ENCODE measurements around the gene NCKAP5. TPM values are rescaled to one million over a fixed set of nuclear protein-coding genes. Genes with fewer than 3 reads are reported as not detected.

Gene NCKAP5
- total and polyA plus RNA-seq, 9 of the 15 experiments (the other 6 are each of a cell fraction or from before 2014, with no cell fraction given): not detected

DNA sequence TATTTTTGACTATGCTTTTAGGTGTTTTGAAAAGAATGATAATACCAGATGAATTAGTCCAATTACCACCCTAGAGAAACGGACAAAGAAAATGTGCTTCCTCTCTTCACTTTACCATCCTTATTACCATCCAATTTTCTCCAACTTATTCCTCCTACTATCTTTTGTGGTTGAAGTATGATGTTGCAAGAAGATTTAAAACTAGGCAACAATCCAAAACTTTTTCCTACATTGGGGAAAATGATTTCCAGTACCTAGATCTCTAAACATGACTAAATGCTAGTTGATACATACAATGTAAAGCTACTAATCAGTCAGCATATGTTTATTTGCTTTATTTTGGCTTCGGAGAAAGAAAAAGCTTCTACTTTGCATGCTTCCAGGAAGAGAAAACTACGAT is 543.3 kb downstream of the NCKAP5 start (continued):
- TF ChIP-seq, protein P1, sequence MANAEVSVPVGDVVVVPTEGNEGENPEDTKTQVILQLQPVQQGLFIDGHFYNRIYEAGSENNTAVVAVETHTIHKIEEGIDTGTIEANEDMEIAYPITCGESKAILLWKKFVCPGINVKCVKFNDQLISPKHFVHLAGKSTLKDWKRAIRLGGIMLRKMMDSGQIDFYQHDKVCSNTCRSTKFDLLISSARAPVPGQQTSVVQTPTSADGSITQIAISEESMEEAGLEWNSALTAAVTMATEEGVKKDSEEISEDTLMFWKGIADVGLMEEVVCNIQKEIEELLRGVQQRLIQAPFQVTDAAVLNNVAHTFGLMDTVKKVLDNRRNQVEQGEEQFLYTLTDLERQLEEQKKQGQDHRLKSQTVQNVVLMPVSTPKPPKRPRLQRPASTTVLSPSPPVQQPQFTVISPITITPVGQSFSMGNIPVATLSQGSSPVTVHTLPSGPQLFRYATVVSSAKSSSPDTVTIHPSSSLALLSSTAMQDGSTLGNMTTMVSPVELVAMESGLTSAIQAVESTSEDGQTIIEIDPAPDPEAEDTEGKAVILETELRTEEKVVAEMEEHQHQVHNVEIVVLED (CRISPR knock-in tag; IDR thresholded peaks at IDR 0.05): no peak
- TF ChIP-seq CBFB (CRISPR knock-in tag; IDR thresholded peaks at IDR 0.05): no peak
- no peak for TF ChIP-seq MAZ (CRISPR knock-in tag; conservative IDR thresholded peaks at IDR 0.05 in 1 of 2, IDR thresholded peaks at IDR 0.05 in 1 of 2)
- TF ChIP-seq, protein P2, sequence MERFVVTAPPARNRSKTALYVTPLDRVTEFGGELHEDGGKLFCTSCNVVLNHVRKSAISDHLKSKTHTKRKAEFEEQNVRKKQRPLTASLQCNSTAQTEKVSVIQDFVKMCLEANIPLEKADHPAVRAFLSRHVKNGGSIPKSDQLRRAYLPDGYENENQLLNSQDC (CRISPR knock-in tag; IDR thresholded peaks at IDR 0.05): no peak
- no peak for TF ChIP-seq ZNF75A (CRISPR knock-in tag; IDR thresholded peaks at IDR 0.05)
- TF ChIP-seq HDAC6 (IDR thresholded peaks at IDR 0.05; ENCODE audit: low read depth, low read length): no peak
- no peak for TF ChIP-seq JUN (IDR thresholded peaks at IDR 0.05; ENCODE audit: borderline replicate concordance, low read depth, low read length)
- no peak for TF ChIP-seq JUN (CRISPR knock-in tag; IDR thresholded peaks at IDR 0.05; ENCODE audit: borderline replicate concordance)
- TF ChIP-seq TEAD4 (IDR thresholded peaks at IDR 0.05; ENCODE audit: low read length): no peak
- no peak for TF ChIP-seq TEAD4 (CRISPR knock-in tag; IDR thresholded peaks at IDR 0.05; ENCODE audit: borderline replicate concordance)
- no peak for TF ChIP-seq RNF2 (IDR thresholded peaks at IDR 0.05)
- no peak for TF ChIP-seq RFX7 (CRISPR knock-in tag; IDR thresholded peaks at IDR 0.05)

Measured in K562 (cell line).